GM18507 (cell line): ENCODE data around the gene TMED3.

Experiments
- DNase-seq: peaks from one replicate; pipeline ENCODE4 v3.0.0; 2011; ENCODE audit warnings: low read depth; ENCODE audit not compliant: insufficient read length; ENCODE audit errors: extremely low spot score
- FAIRE-seq: peaks from 2 replicates; lab custom pipeline; 2011; peaks lifted over from hg19 to GRCh38; lab: Jason Lieb, UNC

TMED3 gene

GRCh38 chr15:79371591-79371990 lies 60.7 kb downstream of the TMED3 start:
- DNase-seq (no peak), FAIRE-seq (no peak)

GRCh38 chr15:79372428-79372827 lies 61.5 kb downstream of the TMED3 start:
- FAIRE-seq: no peak
- no peak for DNase-seq
